HCT116 (cell line): Measurements from ENCODE around the gene FAM111A. TPM values are rescaled to one million over a fixed set of nuclear protein-coding genes. Genes with fewer than 3 reads are reported as not detected.

Source experiments
- ATAC-seq: fragments of 200-7000 bp; cut with Tn5 transposase; 2 replicates; pipeline ENCODE4 v1.9.1; 2020; ENCODE audit warnings: mild to moderate bottlenecking, moderate library complexity
- BruUV-seq: library from RNA; stranded (reverse); fragments of 400-500 nt; replicated peaks from 2 replicates; lab custom pipeline; 2021; lab: Mats Ljungman, UMichigan
- CTCF ChIA-PET: fragments of 300-600 bp; sonication (Branson Sonifier 250); formaldehyde crosslinking; loops from one replicate; lab custom pipeline; 2021; ENCODE audit warnings: antibody characterized with exemption; lab: Charles Lee
- POLR2A ChIA-PET: fragments of 300-600, 350-600 bp; sonication (Branson Sonifier 250); formaldehyde crosslinking; loops from one replicate; lab custom pipeline; 2021; ENCODE audit warnings: antibody characterized with exemption; lab: Charles Lee
- RAD21 ChIA-PET, 2 experiments: fragments of 300-600 bp; sonication (Branson Sonifier 250); formaldehyde crosslinking; loops; one replicate each; lab custom pipeline; 2023; ENCODE audit warnings: low total read pairs in 2 of 2; ENCODE audit not compliant: uncharacterized antibody in 2 of 2, unreplicated experiment in 2 of 2, low non-redundant PET in 1 of 2; lab: Charles Lee
- DNase-seq: peaks from one replicate; pipeline ENCODE4 v3.0.0-alpha.2; 2010; ENCODE audit warnings: low read depth, low spot score
- H2AFZ ChIP-seq: fragments of 200-600 bp; shearing (Covaris generic), sonication (generic); 2 replicates; pipeline ENCODE4 v1.6.1; 2017; ENCODE audit warnings: low read depth, mixed run types, mixed read lengths, antibody characterized with exemption, low read length; ENCODE audit not compliant: poor library complexity, severe bottlenecking
- H3K27ac ChIP-seq: 2 replicates; pipeline ENCODE4 v1.5.1; 2012; ENCODE audit warnings: low read depth, low read length
- H3K27me3 ChIP-seq: fragments of 200-600 bp; sonication (generic); 2 replicates; pipeline ENCODE4 v1.6.1; 2016; ENCODE audit warnings: mixed run types, low read length, mixed read lengths; ENCODE audit not compliant: insufficient read depth
- H3K36me3 ChIP-seq, 2 experiments: fragments of 200-500 bp in 1 of 2; fragments of 200-600 bp in 1 of 2; sonication (Bioruptor generic) in 1 of 2; sonication (generic) in 1 of 2; 2 replicates each; pipeline versions ENCODE4 v1.5.1 to v1.6.1; 2014 to 2016; ENCODE audit warnings: low read length in 2 of 2, inconsistent platforms in 1 of 2, mixed read lengths in 1 of 2, mixed run types in 1 of 2; ENCODE audit not compliant: insufficient read depth in 2 of 2, control insufficient read depth in 1 of 2
- H3K4me1 ChIP-seq, 2 experiments: fragments of 200-600 bp in 1 of 2; sonication (generic) in 1 of 2; 2 replicates each; pipeline versions ENCODE4 v1.5.1 to v1.6.1; 2012 to 2017; ENCODE audit warnings: low read length in 2 of 2, inconsistent platforms in 1 of 2, mild to moderate bottlenecking in 1 of 2, mixed read lengths in 1 of 2, mixed run types in 1 of 2, moderate library complexity in 1 of 2; ENCODE audit not compliant: insufficient read depth in 2 of 2, control insufficient read depth in 1 of 2
- H3K4me2 ChIP-seq: fragments of 200-600 bp; sonication (generic); 2 replicates; pipeline ENCODE4 v1.6.1; 2017; ENCODE audit warnings: mixed run types, low read length, mixed read lengths
- H3K4me3 ChIP-seq, 2 experiments: fragments of 200-600 bp in 1 of 2; sonication (generic) in 1 of 2; replicated peaks in 1 of 2; 2 replicates each; pipeline ENCODE4 v1.5.1; 2011 to 2016; ENCODE audit warnings: low read length in 2 of 2, control low read depth in 1 of 2, low read depth in 1 of 2, mild to moderate bottlenecking in 1 of 2, mixed read lengths in 1 of 2, mixed run types in 1 of 2
- H3K79me2 ChIP-seq: fragments of 200-600 bp; sonication (generic); 2 replicates; pipeline ENCODE4 v1.6.1; 2017; ENCODE audit warnings: mild to moderate bottlenecking, mixed run types, low read length, moderate library complexity, mixed read lengths; ENCODE audit not compliant: insufficient read depth
- H3K9ac ChIP-seq: fragments of 200-600 bp; sonication (generic); 2 replicates; pipeline ENCODE4 v1.6.1; 2016; ENCODE audit warnings: low read length, mixed read lengths
- H3K9me2 ChIP-seq: fragments of 200-600 bp; sonication (generic), shearing (Covaris generic); 2 replicates; pipeline ENCODE4 v1.6.1; 2017; ENCODE audit warnings: mixed run types, mild to moderate bottlenecking, moderate library complexity; ENCODE audit not compliant: insufficient read depth
- H3K9me3 ChIP-seq, 2 experiments: fragments of 200-500 bp in 1 of 2; fragments of 200-600 bp in 1 of 2; sonication (Bioruptor generic) in 1 of 2; sonication (generic) in 1 of 2; 2 replicates each; pipeline ENCODE4 v1.6.1; 2014 to 2017; ENCODE audit warnings: low read length in 2 of 2, mixed read lengths in 2 of 2, inconsistent platforms in 1 of 2, low read depth in 1 of 2, mild to moderate bottlenecking in 1 of 2, mixed run types in 1 of 2, moderate library complexity in 1 of 2; ENCODE audit not compliant: control insufficient read depth in 1 of 2, insufficient read depth in 1 of 2
- H4K20me1 ChIP-seq: fragments of 200-600 bp; sonication (generic), shearing (Covaris generic); 2 replicates; pipeline ENCODE4 v1.6.1; 2017; ENCODE audit warnings: mixed run types, mild to moderate bottlenecking, moderate library complexity; ENCODE audit not compliant: insufficient read depth
- CBX3 ChIP-seq: IDR thresholded peaks from 2 replicates; pipeline ENCODE4 v1.6.1; 2012; ENCODE audit warnings: low read depth
- CEBPB ChIP-seq: IDR thresholded peaks from 2 replicates; pipeline ENCODE4 v1.6.1; 2012; ENCODE audit warnings: low read depth
- EZH2 ChIP-seq: fragments of 200-600 bp; sonication (generic); IDR thresholded peaks from 2 replicates; pipeline ENCODE4 v1.6.1; 2017; ENCODE audit warnings: antibody characterized with exemption, mixed run types
- FOSL1 ChIP-seq: IDR thresholded peaks from 2 replicates; pipeline ENCODE4 v1.6.1; 2012; ENCODE audit warnings: low read depth
- POLR2A ChIP-seq: IDR thresholded peaks from 2 replicates; pipeline ENCODE4 v1.7.0; 2011; ENCODE audit warnings: borderline replicate concordance; ENCODE audit not compliant: insufficient read depth, insufficient read length; ENCODE audit errors: extremely low read depth
- POLR2AphosphoS5 ChIP-seq: IDR thresholded peaks from 2 replicates; pipeline ENCODE4 v1.6.1; 2011; ENCODE audit warnings: mild to moderate bottlenecking, low read depth, low read length, moderate library complexity
- RAD21 ChIP-seq: IDR thresholded peaks from 2 replicates; pipeline ENCODE4 v1.6.1; 2012; ENCODE audit warnings: low read depth, mild to moderate bottlenecking
- SIN3A ChIP-seq: IDR thresholded peaks from 2 replicates; pipeline ENCODE4 v1.6.1; 2012; ENCODE audit warnings: low read depth
- SP1 ChIP-seq: IDR thresholded peaks from 2 replicates; pipeline ENCODE4 v1.6.1; 2012; ENCODE audit warnings: low read depth
- SRF ChIP-seq: IDR thresholded peaks from 2 replicates; pipeline ENCODE4 v1.6.1; 2012; ENCODE audit warnings: low read depth
- TCF7L2 ChIP-seq: IDR thresholded peaks from 2 replicates; pipeline ENCODE4 v1.7.0; 2011; ENCODE audit warnings: borderline replicate concordance, inconsistent platforms; ENCODE audit not compliant: insufficient read depth, insufficient read length; ENCODE audit errors: extremely low read depth
- intact Hi-C: fragments of 100-400 bp; cut with micrococcal nuclease; formaldehyde crosslinking; loops from 2 replicates; pipeline ENCODE4 v1.10.0; 2022
- total RNA-seq: library from RNA; stranded (reverse); gene quantifications from one replicate; pipeline ENCODE4 v1.2.1, GENCODE V29; 2021; ENCODE audit not compliant: unreplicated experiment

Gene FAM111A
- total RNA-seq, 1 experiment from 2014 or later, result 30.3 TPM

- no peak overlapping the region for H3K27ac ChIP-seq
- intact Hi-C loops, result no loop called here
These were observed 31.5 kb downstream of the FAM111A start for GRCh38 chr11:59173964-59174663.

GRCh38 chr11:59174664-59175033 is 32.0 kb downstream of the FAM111A start:
- no peaks in the 10 kb centered on the region for H4K20me1 ChIP-seq
- ChIA-PET RAD21 (no interaction called here), POLR2A (no interaction called here), CTCF (interaction anchor here (0.7 to 2.7 kb wide), 3 partner anchors 8 to 32 kb away, joined by 3 to 23 read pairs (median 3); no protein-coding TSS in a partner anchor)
- ATAC-seq, result no peak
- H3K9me3 ChIP-seq, result no peaks in the 10 kb centered on the region
- H3K27me3 ChIP-seq, result no peaks in the 10 kb centered on the region
- no peaks in the 10 kb centered on the region for H3K79me2 ChIP-seq
- intact Hi-C loops, result no loop called here
- BruUV-seq, result TSS peak; percentile 22
- no peak for DNase-seq
- no peak overlapping the region for H3K27ac ChIP-seq
- H3K9ac ChIP-seq, result no peak overlapping the region
- H3K4me2 ChIP-seq, result peak overlapping the region; percentile 98
- H2AFZ ChIP-seq, result no peak overlapping the region
- peaks cover 14 to 39% of the 10 kb centered on the region in 2 experiments; a peak in 3 of 4 replicates for H3K4me1 ChIP-seq
- TF ChIP-seq POLR2AphosphoS5 (no peak), POLR2A (no peak), RAD21 (no peak), CEBPB (no peak), CBX3 (no peak), SRF (no peak), EZH2 (no peak), FOSL1 (no peak), TCF7L2 (no peak)
- TF ChIP-seq, all 23 proteins: peak for 0
- Histone ChIP-seq H3K9me2 (no peaks in the 10 kb centered on the region), H3K4me3 (no peak overlapping the region), H3K36me3 (no peaks in the 10 kb centered on the region)

More at GRCh38 chr11:59173964-59174663, 31.5 kb downstream of the FAM111A start:
- Histone ChIP-seq H3K9me3 (no peaks in the 10 kb centered on the region), H3K9me2 (no peaks in the 10 kb centered on the region), H3K36me3 (no peaks in the 10 kb centered on the region), H3K9ac (no peak overlapping the region), H2AFZ (no peak overlapping the region), H3K79me2 (no peaks in the 10 kb centered on the region), H4K20me1 (no peaks in the 10 kb centered on the region)
- ATAC-seq, result no peak
- RAD21 ChIA-PET, result interaction anchor here in 1 of 2 experiments (0.7 kb wide), 1 partner anchor 16 kb away, joined by 3 read pairs; no protein-coding TSS in a partner anchor
- TF ChIP-seq SIN3A (no peak), CEBPB (peak; percentile 98), SP1 (no peak)
- TF ChIP-seq, all 23 proteins: peak for 1
- no TSS peak for BruUV-seq
- H3K4me1 ChIP-seq, result peaks cover 14 to 39% of the 10 kb centered on the region in 2 experiments; a peak in 3 of 4 replicates
- H3K4me2 ChIP-seq, result peak overlapping the region; percentile 98
- no peak for DNase-seq
- no peak overlapping the region for H3K4me3 ChIP-seq
- CTCF ChIA-PET, result interaction anchor here (0.7 to 2.7 kb wide), 2 partner anchors 9 to 12 kb away, joined by 3 to 23 read pairs; no protein-coding TSS in a partner anchor
- H3K27me3 ChIP-seq, result no peaks in the 10 kb centered on the region
- POLR2A ChIA-PET, result no interaction called here
